Bronchial epithelial cell (primary cell): ENCODE data around the gene CLSTN1. TPM values are rescaled to one million over a fixed set of nuclear protein-coding genes. Genes with fewer than 3 reads are reported as not detected.

Source experiments
- DNase-seq: peaks from one replicate; pipeline ENCODE4 v3.0.0-alpha.2; 2010; ENCODE audit warnings: low read depth
- FAIRE-seq: peaks from 2 replicates; lab custom pipeline; 2011; peaks lifted over from hg19 to GRCh38; lab: Jason Lieb, UNC
- H3K27me3 ChIP-seq: 2 replicates; pipeline ENCODE4 v1.5.1; 2011; ENCODE audit warnings: low read length; ENCODE audit not compliant: control insufficient read depth, insufficient read depth
- H3K36me3 ChIP-seq: 2 replicates; pipeline ENCODE4 v1.5.1; 2011; ENCODE audit warnings: low read length; ENCODE audit not compliant: control insufficient read depth, insufficient read depth
- H3K4me3 ChIP-seq: 2 replicates; pipeline ENCODE4 v1.5.1; 2011; ENCODE audit warnings: mild to moderate bottlenecking, low read depth, low read length, control low read depth
- total RNA-seq: library from RNA; depleted of rRNA; stranded (reverse); fragments of >200 nt; gene quantifications from 2 replicates; pipeline ENCODE4 v1.2.1, GENCODE V29; 2014
- TF ChIP-seq, protein P1 (sequence below): IDR thresholded peaks from 2 replicates; pipeline ENCODE4 v1.5.1; 2011; ENCODE audit warnings: mild to moderate bottlenecking, moderate library complexity, low read length, control low read depth, inconsistent platforms; ENCODE audit not compliant: insufficient read depth, severe bottlenecking

Gene CLSTN1
- total RNA-seq, 1 donor from 2014 or later, result 142 TPM

DNA sequence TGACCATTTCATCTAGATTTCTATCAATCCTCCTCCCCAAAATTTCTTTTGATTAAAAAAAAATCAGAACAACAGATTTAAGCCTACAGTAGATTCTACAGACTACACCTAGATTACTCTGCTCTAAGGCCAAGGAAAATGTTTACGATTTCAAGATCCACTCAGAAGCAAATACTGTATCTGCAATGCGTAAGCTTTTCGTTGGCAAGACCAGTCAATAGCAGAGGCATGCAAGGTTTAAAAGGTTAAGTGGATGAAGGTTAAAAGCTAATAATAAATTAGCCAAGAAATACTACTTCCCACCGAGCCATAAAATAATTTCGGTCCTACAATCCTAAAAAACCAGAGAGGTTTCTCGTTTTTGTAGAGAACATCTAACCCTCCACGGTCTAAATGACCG lies 1.3 kb downstream of the CLSTN1 start:
- TF ChIP-seq, protein P1, sequence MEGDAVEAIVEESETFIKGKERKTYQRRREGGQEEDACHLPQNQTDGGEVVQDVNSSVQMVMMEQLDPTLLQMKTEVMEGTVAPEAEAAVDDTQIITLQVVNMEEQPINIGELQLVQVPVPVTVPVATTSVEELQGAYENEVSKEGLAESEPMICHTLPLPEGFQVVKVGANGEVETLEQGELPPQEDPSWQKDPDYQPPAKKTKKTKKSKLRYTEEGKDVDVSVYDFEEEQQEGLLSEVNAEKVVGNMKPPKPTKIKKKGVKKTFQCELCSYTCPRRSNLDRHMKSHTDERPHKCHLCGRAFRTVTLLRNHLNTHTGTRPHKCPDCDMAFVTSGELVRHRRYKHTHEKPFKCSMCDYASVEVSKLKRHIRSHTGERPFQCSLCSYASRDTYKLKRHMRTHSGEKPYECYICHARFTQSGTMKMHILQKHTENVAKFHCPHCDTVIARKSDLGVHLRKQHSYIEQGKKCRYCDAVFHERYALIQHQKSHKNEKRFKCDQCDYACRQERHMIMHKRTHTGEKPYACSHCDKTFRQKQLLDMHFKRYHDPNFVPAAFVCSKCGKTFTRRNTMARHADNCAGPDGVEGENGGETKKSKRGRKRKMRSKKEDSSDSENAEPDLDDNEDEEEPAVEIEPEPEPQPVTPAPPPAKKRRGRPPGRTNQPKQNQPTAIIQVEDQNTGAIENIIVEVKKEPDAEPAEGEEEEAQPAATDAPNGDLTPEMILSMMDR, result no peak
- no peaks in the 10 kb centered on the region for H3K27me3 ChIP-seq
- H3K4me3 ChIP-seq, result peak overlapping the region; percentile 98
- no peak for DNase-seq
- no peak for FAIRE-seq
- peaks cover 2% of the 10 kb centered on the region for H3K36me3 ChIP-seq

DNA sequence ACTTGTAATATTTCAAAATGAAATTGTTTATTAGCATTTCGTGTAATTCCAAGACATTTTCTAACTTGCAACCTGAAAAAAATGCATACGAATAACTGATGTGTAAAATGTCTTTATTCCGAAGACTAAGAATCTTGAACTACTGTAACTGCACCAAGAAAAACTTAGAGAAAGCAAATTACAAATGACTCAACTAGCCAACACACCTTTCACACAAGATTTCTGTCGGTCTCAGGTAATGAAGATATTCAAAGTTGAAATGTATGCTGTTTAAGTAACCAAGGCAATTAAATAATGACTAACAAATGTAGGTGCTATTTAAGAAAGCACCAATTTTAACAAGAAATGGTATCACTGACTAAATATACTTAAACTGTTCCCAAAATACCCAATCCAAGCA lies 2.1 kb downstream of the CLSTN1 start:
- FAIRE-seq, result no peak
- TF ChIP-seq, protein P1, result no peak
- Histone ChIP-seq H3K4me3 (peak overlapping the region; percentile 98), H3K36me3 (peaks cover 2% of the 10 kb centered on the region), H3K27me3 (no peaks in the 10 kb centered on the region)
- no peak for DNase-seq

DNA sequence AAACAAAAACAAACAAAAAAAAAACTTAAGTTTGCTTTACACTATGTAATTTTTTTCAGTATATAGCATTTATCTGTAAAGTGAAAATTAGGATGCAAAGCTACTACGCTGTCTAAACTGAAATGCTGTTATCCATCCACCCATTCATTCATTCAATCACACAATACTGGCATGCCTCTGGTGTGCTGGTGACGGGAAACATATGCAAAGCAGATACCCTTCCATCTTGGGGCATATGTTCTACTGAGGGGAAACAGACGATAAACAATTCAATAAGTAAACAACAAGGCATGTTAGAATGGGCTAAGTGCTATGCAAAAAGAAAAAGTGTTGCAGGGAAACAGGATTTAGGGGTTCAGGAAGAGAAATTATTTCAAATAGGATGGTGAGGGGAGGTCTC lies 3.2 kb downstream of the CLSTN1 start:
- no peaks in the 10 kb centered on the region for H3K27me3 ChIP-seq
- FAIRE-seq (no peak), DNase-seq (no peak)
- TF ChIP-seq, protein P1, result no peak
- no peak overlapping the region for H3K4me3 ChIP-seq
- peaks cover 2% of the 10 kb centered on the region for H3K36me3 ChIP-seq

DNA sequence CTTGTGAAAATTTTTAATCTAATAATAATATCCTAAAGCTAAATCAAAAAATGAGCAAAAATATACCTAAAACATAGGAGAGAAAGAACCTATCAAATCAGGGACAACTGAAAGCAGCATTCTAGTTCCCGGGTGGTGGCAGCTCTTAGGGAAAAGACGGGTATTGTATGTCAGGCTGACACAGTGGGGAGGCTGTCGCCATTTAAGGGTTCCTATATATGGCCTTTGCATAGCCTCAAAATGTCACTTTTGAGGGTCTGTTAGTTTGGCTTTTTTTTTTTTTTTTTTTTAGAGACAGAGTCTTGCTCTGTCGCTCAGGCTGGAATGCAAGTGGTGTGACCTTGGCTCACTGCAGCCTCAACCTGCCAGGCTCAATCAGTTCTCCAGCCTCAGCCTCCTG lies 6.0 kb downstream of the CLSTN1 start:
- Histone ChIP-seq H3K36me3 (peaks cover 2% of the 10 kb centered on the region), H3K27me3 (no peaks in the 10 kb centered on the region), H3K4me3 (no peak overlapping the region)
- TF ChIP-seq, protein P1, result no peak
- FAIRE-seq (no peak), DNase-seq (no peak)

DNA sequence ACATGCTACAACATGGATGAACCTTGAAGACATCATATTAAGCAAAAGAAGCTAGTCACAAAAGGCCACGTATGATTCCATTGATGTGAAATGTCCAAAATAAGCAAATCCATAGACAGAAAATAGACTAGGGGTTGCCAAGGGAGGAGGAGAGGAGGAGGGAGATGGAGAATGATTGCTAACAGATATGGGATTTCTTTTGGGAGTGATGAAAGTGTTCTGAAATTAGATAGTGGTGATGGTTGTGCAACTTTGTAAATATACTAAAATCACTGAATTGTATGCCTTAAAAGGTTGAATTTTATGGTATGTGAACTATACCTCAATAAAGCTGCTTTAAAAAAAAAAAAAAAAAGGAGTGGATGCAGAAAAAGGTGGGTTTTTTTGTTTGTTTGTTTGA lies 7.6 kb downstream of the CLSTN1 start:
- H3K36me3 ChIP-seq, result peaks cover 2% of the 10 kb centered on the region
- no peak for DNase-seq
- H3K4me3 ChIP-seq, result no peak overlapping the region
- no peak for FAIRE-seq
- TF ChIP-seq, protein P1, result no peak
- H3K27me3 ChIP-seq, result no peaks in the 10 kb centered on the region

DNA sequence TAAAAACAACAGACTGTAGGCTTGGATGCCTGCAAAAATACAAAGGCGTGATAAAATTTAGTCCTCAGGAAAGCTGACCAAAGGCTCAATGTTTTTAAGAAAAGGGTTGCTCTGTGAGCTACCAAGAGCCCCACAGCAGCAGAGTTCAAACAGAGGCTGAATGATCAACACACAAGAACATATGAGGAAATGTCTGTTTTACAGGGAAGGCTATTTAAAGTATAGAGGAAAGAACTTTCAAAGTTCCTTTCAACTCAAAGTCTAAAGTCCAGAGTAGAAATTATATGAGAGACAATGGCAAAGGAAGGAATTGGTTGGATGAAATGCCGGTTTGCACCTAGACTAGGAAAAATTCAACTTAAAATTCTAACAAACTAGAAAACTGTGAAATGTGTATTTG lies 8.6 kb downstream of the CLSTN1 start:
- no peaks in the 10 kb centered on the region for H3K27me3 ChIP-seq
- no peak for DNase-seq
- TF ChIP-seq, protein P1, result no peak
- no peak overlapping the region for H3K4me3 ChIP-seq
- FAIRE-seq, result no peak
- H3K36me3 ChIP-seq, result peaks cover 2% of the 10 kb centered on the region
